ENCODE measurements around the gene EN1. TPM values are rescaled to one million over a fixed set of nuclear protein-coding genes. Genes with fewer than 3 reads are reported as not detected.

The EN1 gene
- polyA plus RNA-seq, 3 donors, result not detected

GRCh38 chr2:118801151-118801550 lies 46.3 kb downstream of the EN1 start:
- TF ChIP-seq CTCF (IDR thresholded peaks at IDR 0.05), result no peak
- no peaks in the 10 kb centered on the region for H3K9me3 ChIP-seq (replicated peaks in 1 of 2; ENCODE audit: control insufficient read depth in 1 of 2, insufficient read depth in 1 of 2, low read length in 2 of 2)
- WGBS (ENCODE audit: insufficient coverage), result 88% methylated on average over 3 of the region's 4 CpGs
- H3K27me3 ChIP-seq (ENCODE audit: control insufficient read depth in 2 of 2, insufficient read depth in 2 of 2, low read length in 2 of 2), result peaks cover 3 to 7% of the 10 kb centered on the region in 2 donors
- H4K20me1 ChIP-seq (ENCODE audit: insufficient read depth, low read length), result no peaks in the 10 kb centered on the region
- no peaks in the 10 kb centered on the region for H3K79me2 ChIP-seq (ENCODE audit: insufficient read depth, low read length)
- H3K9ac ChIP-seq (ENCODE audit: insufficient read depth, low read length, poor library complexity, severe bottlenecking), result no peak overlapping the region
- no peak overlapping the region for H2AFZ ChIP-seq (ENCODE audit: insufficient read depth, low read depth, low read length, poor library complexity, severe bottlenecking)
- H3K4me2 ChIP-seq (replicated peaks; ENCODE audit: extremely low read depth, low read length, poor library complexity, severe bottlenecking), result no peak overlapping the region
- Mint-ChIP-seq H3K9me3 (peaks cover 0 to 1% (median 0%) of the 10 kb centered on the region in 7 donors), H3K4me1 (no peaks in the 10 kb centered on the region), H3K27me3 (ENCODE audit: low read depth in 3 of 3) (peaks cover 10 to 24% (median 16%) of the 10 kb centered on the region in 3 donors), H3K4me3 (no peak overlapping the region), H3K36me3 (no peaks in the 10 kb centered on the region), H3K27ac (peak overlapping the region in 1 of 7 donors; percentile 11)
- no peaks in the 10 kb centered on the region for H3K4me1 ChIP-seq (ENCODE audit: control insufficient read depth in 1 of 2, insufficient read depth in 2 of 2, low read length in 2 of 2)
- H3K27ac ChIP-seq (ENCODE audit: low read depth in 1 of 2, low read length in 2 of 2), result no peak overlapping the region
- no peaks in the 10 kb centered on the region for H3K36me3 ChIP-seq (replicated peaks in 1 of 2; ENCODE audit: control insufficient read depth in 1 of 2, insufficient read depth in 2 of 2, low read length in 2 of 2)
- intact Hi-C loops (cut with micrococcal nuclease), result no loop called here
- H3K4me3 ChIP-seq (replicated peaks in 1 of 3; ENCODE audit: low read depth in 2 of 3, low read length in 3 of 3), result no peak overlapping the region
- DNase-seq, result no peak

DNA sequence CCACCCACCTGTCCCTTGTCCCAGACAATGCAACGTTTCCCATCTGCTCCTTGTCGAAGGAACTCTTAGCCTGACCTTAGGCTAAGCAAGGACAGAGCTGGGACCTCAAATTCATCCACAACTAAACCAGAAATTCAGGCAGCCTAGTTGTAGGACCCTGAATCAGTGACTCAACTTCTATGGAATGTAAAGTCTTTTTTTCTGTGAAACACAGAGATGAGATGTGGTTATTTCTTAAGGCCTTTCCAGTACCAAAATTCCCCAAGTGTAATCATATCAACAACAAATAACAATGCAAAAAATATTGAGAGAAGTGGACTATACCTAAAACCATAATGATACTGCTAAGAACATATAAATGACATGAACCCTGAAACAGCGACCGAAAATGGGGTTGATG lies 46.7 kb downstream of the EN1 start:
- Histone ChIP-seq H3K4me3 (replicated peaks in 1 of 3; ENCODE audit: low read depth in 2 of 3, low read length in 3 of 3) (no peak overlapping the region), H3K27ac (ENCODE audit: low read depth in 1 of 2, low read length in 2 of 2) (no peak overlapping the region), H3K9ac (ENCODE audit: insufficient read depth, low read length, poor library complexity, severe bottlenecking) (no peak overlapping the region), H3K27me3 (ENCODE audit: control insufficient read depth in 2 of 2, insufficient read depth in 2 of 2, low read length in 2 of 2) (peaks cover 0 to 3% of the 10 kb centered on the region in 2 donors), H3K9me3 (replicated peaks in 1 of 2; ENCODE audit: control insufficient read depth in 1 of 2, insufficient read depth in 1 of 2, low read length in 2 of 2) (no peaks in the 10 kb centered on the region), H3K36me3 (replicated peaks in 1 of 2; ENCODE audit: control insufficient read depth in 1 of 2, insufficient read depth in 2 of 2, low read length in 2 of 2) (no peaks in the 10 kb centered on the region), H3K79me2 (ENCODE audit: insufficient read depth, low read length) (no peaks in the 10 kb centered on the region), H3K4me2 (replicated peaks; ENCODE audit: extremely low read depth, low read length, poor library complexity, severe bottlenecking) (no peak overlapping the region), H2AFZ (ENCODE audit: insufficient read depth, low read depth, low read length, poor library complexity, severe bottlenecking) (no peak overlapping the region), H4K20me1 (ENCODE audit: insufficient read depth, low read length) (no peaks in the 10 kb centered on the region), H3K4me1 (ENCODE audit: control insufficient read depth in 1 of 2, insufficient read depth in 2 of 2, low read length in 2 of 2) (no peaks in the 10 kb centered on the region)
- intact Hi-C loops (cut with micrococcal nuclease), result no loop called here
- no peak overlapping the region for H3K27ac Mint-ChIP-seq
- H3K4me1 Mint-ChIP-seq, result no peaks in the 10 kb centered on the region
- no peak for TF ChIP-seq CTCF (IDR thresholded peaks at IDR 0.05)
- no peak overlapping the region for H3K4me3 Mint-ChIP-seq
- peaks cover 0 to 1% (median 0%) of the 10 kb centered on the region in 7 donors for H3K9me3 Mint-ChIP-seq
- WGBS (ENCODE audit: insufficient coverage), result 100% methylated on average over 2 of the region's 4 CpGs
- DNase-seq, result no peak
- H3K36me3 Mint-ChIP-seq, result no peaks in the 10 kb centered on the region
- peaks cover 7 to 21% (median 13%) of the 10 kb centered on the region in 3 donors for H3K27me3 Mint-ChIP-seq (ENCODE audit: low read depth in 3 of 3)

Measured in CD14-positive monocyte (primary cell).